NT2/D1 (cell line): Measurements from ENCODE around the gene SMIM38.

Source experiments
- SUZ12 ChIP-seq: IDR thresholded peaks from 2 replicates; pipeline ENCODE4 v1.6.1; 2011; ENCODE audit not compliant: insufficient read length, insufficient read depth; ENCODE audit errors: extremely low read depth
- YY1 ChIP-seq: IDR thresholded peaks from 2 replicates; pipeline ENCODE4 v1.6.1; 2011; ENCODE audit not compliant: insufficient read length, insufficient read depth
- ZNF274 ChIP-seq: IDR thresholded peaks from 2 replicates; pipeline ENCODE4 v1.6.1; 2011; ENCODE audit warnings: mild to moderate bottlenecking, low read depth, low read length

GRCh38 chr11:69108559-69108958 lies 47.2 kb upstream of the SMIM38 start:
- TF ChIP-seq ZNF274: no peak
- no peak for TF ChIP-seq SUZ12
- no peak for TF ChIP-seq YY1
